Trophoblast cell (in vitro differentiated cells and primary cell): ENCODE results near the gene GPR37. TPM values are rescaled to one million over a fixed set of nuclear protein-coding genes. Genes with fewer than 3 reads are reported as not detected.

Source experiments
- DNase-seq, 2 donors: peaks; one replicate each; pipeline ENCODE4 v3.0.0-alpha.2; 2016
- H2AFZ ChIP-seq: 2 replicates; pipeline ENCODE4 v1.6.1; 2013; ENCODE audit warnings: low read length, moderate library complexity, mild to moderate bottlenecking; ENCODE audit not compliant: insufficient read depth, poor library complexity
- H2AK5ac ChIP-seq: 2 replicates; pipeline ENCODE4 v1.6.1; 2013; ENCODE audit warnings: mild to moderate bottlenecking, low read length
- H2BK120ac ChIP-seq: 2 replicates; pipeline ENCODE4 v1.6.1; 2013; ENCODE audit warnings: low read length, mild to moderate bottlenecking, moderate library complexity; ENCODE audit not compliant: insufficient read depth, poor library complexity
- H2BK12ac ChIP-seq: 2 replicates; pipeline ENCODE4 v1.6.1; 2013; ENCODE audit warnings: mild to moderate bottlenecking, low read length, moderate library complexity
- H2BK5ac ChIP-seq: 2 replicates; pipeline ENCODE4 v1.6.1; 2013; ENCODE audit warnings: low read length, low read depth, moderate library complexity, mild to moderate bottlenecking; ENCODE audit not compliant: poor library complexity
- H3K14ac ChIP-seq: 2 replicates; pipeline ENCODE4 v1.6.1; 2013; ENCODE audit warnings: mild to moderate bottlenecking, low read length
- H3K18ac ChIP-seq: 2 replicates; pipeline ENCODE4 v1.6.1; 2013; ENCODE audit warnings: mild to moderate bottlenecking, low read length
- H3K23ac ChIP-seq: 2 replicates; pipeline ENCODE4 v1.6.1; 2013; ENCODE audit warnings: low read length
- H3K27ac ChIP-seq: 2 replicates; pipeline ENCODE4 v1.5.1; 2013; ENCODE audit warnings: low read depth, mild to moderate bottlenecking, inconsistent platforms, low read length, moderate library complexity
- H3K27me3 ChIP-seq: 2 replicates; pipeline ENCODE4 v1.6.1; 2013; ENCODE audit warnings: inconsistent platforms, mild to moderate bottlenecking, low read length, moderate library complexity; ENCODE audit not compliant: insufficient read depth
- H3K36me3 ChIP-seq, 2 experiments: 1 replicate in 1 of 2; 2 replicates in 1 of 2; pipeline ENCODE4 v1.6.1; 2013; ENCODE audit warnings: low read length in 2 of 2, mild to moderate bottlenecking in 2 of 2, moderate library complexity in 1 of 2; ENCODE audit not compliant: insufficient read depth in 2 of 2, control insufficient read depth in 1 of 2
- H3K4ac ChIP-seq: 2 replicates; pipeline ENCODE4 v1.6.1; 2013; ENCODE audit warnings: low read depth, mild to moderate bottlenecking, low read length, moderate library complexity
- H3K4me1 ChIP-seq, 2 experiments: 1 replicate in 1 of 2; 2 replicates in 1 of 2; pipeline ENCODE4 v1.6.1; 2013; ENCODE audit warnings: low read length in 2 of 2, mild to moderate bottlenecking in 2 of 2, moderate library complexity in 1 of 2; ENCODE audit not compliant: insufficient read depth in 2 of 2, control insufficient read depth in 1 of 2
- H3K4me2 ChIP-seq: 2 replicates; pipeline ENCODE4 v1.6.1; 2013; ENCODE audit warnings: inconsistent platforms, mild to moderate bottlenecking, low read length, moderate library complexity
- H3K4me3 ChIP-seq: 2 replicates; pipeline ENCODE4 v1.5.1; 2013; ENCODE audit warnings: mild to moderate bottlenecking, low read depth, low read length, inconsistent platforms
- H3K79me1 ChIP-seq: one replicate; pipeline ENCODE4 v1.6.1; 2013; ENCODE audit warnings: low read length
- H3K79me2 ChIP-seq: 2 replicates; pipeline ENCODE4 v1.6.1; 2013; ENCODE audit warnings: low read length, mild to moderate bottlenecking; ENCODE audit not compliant: control insufficient read depth, insufficient read depth, poor library complexity
- H3K9ac ChIP-seq: 2 replicates; pipeline ENCODE4 v1.6.1; 2013; ENCODE audit warnings: mild to moderate bottlenecking, low read length
- H3K9me3 ChIP-seq: 2 replicates; pipeline ENCODE4 v1.6.1; 2013; ENCODE audit warnings: low read depth, mild to moderate bottlenecking, control low read depth, inconsistent platforms, low read length; ENCODE audit not compliant: insufficient read depth
- H4K12ac ChIP-seq: 2 replicates; pipeline ENCODE4 v1.6.1; 2013; ENCODE audit warnings: low read depth, mild to moderate bottlenecking, low read length, moderate library complexity
- H4K8ac ChIP-seq: 2 replicates; pipeline ENCODE4 v1.6.1; 2013; ENCODE audit warnings: low read depth, mild to moderate bottlenecking, low read length, moderate library complexity
- H4K91ac ChIP-seq: one replicate; pipeline ENCODE4 v1.6.1; 2013; ENCODE audit warnings: low read depth, mild to moderate bottlenecking, low read length, moderate library complexity
- WGBS: extraction: QIAGEN DNeasy Blood & Tissue Kit; methylation state at CpG from one replicate; pipeline ENCODE4 v1.1.7; 2013; ENCODE audit warnings: missing lambda C conversion rate; ENCODE audit not compliant: insufficient read length, insufficient coverage; ENCODE audit errors: extremely low coverage; 5-methylcytosine and 5-hydroxymethylcytosine counted together
- polyA plus RNA-seq: library from polyadenylated mRNA; stranded (reverse); fragments of 200-250 nt; gene quantifications from 2 replicates; pipeline ENCODE4 v1.2.3, GENCODE V29; 2013

GPR37 gene
- 28.7 and 30.2 TPM in 2 replicates for polyA plus RNA-seq

- peak within 1 kb of the TSS; percentile 86 for H2BK120ac ChIP-seq
- peaks cover 20% of the 10 kb centered on the region for H3K79me2 ChIP-seq
- peak within 1 kb of the TSS; percentile 48 for H3K4ac ChIP-seq
- peak within 1 kb of the TSS; percentile 87 for H4K91ac ChIP-seq
- H3K9ac ChIP-seq: peak within 1 kb of the TSS; percentile 76
- H2BK5ac ChIP-seq: peak within 1 kb of the TSS; percentile 53
- H3K27me3 ChIP-seq: no peaks in the 10 kb centered on the region
- peak within 1 kb of the TSS; percentile 67 for H4K8ac ChIP-seq
- H3K23ac ChIP-seq: no peak within 1 kb of the TSS
- peak within 1 kb of the TSS; percentile 33 for H2BK12ac ChIP-seq
- H2AFZ ChIP-seq: peak within 1 kb of the TSS; percentile 63
- no peaks in the 10 kb centered on the region for H3K9me3 ChIP-seq
- peaks cover 4 to 5% of the 10 kb centered on the region in 2 experiments for H3K4me1 ChIP-seq
- WGBS: no CpG with 5 or more reads among the region's 81 CpGs
- peak; percentile 90 to 92 for DNase-seq
- peak within 1 kb of the TSS; percentile 84 for H3K4me2 ChIP-seq
- H2AK5ac ChIP-seq: no peak within 1 kb of the TSS
- peak within 1 kb of the TSS; percentile 73 for H3K18ac ChIP-seq
- H3K4me3 ChIP-seq: peak within 1 kb of the TSS; percentile 89
- peak within 1 kb of the TSS; percentile 46 for H4K12ac ChIP-seq
- no peaks in the 10 kb centered on the region for H3K36me3 ChIP-seq
- peaks cover 20% of the 10 kb centered on the region for H3K79me1 ChIP-seq
- H3K14ac ChIP-seq: peak within 1 kb of the TSS; percentile 78
- H3K27ac ChIP-seq: peak within 1 kb of the TSS; percentile 89
Observed at GRCh38 chr7:124765401-124766352, at the start of gene GPR37. Gene GPR37 (minus strand): TSS chr7:124765792. CDS start chr7:124764976, 816 bp downstream.

GRCh38 chr7:124813994-124814798 is 48.6 kb upstream of the GPR37 start:
- H3K4me2 ChIP-seq: no peak overlapping the region
- no peak overlapping the region for H3K4me3 ChIP-seq
- H3K27me3 ChIP-seq: no peaks in the 10 kb centered on the region
- H3K9me3 ChIP-seq: peaks cover 5% of the 10 kb centered on the region
- H2BK12ac ChIP-seq: peak overlapping the region; percentile 76
- no peak overlapping the region for H4K8ac ChIP-seq
- H2BK5ac ChIP-seq: no peak overlapping the region
- H3K4me1 ChIP-seq: no peaks in the 10 kb centered on the region
- H3K27ac ChIP-seq: no peak overlapping the region
- H3K23ac ChIP-seq: no peak overlapping the region
- H2BK120ac ChIP-seq: no peak overlapping the region
- no peak overlapping the region for H3K9ac ChIP-seq
- H3K18ac ChIP-seq: no peak overlapping the region
- no peak overlapping the region for H2AK5ac ChIP-seq
- no peaks in the 10 kb centered on the region for H3K79me1 ChIP-seq
- H2AFZ ChIP-seq: no peak overlapping the region
- H4K12ac ChIP-seq: no peak overlapping the region
- H4K91ac ChIP-seq: no peak overlapping the region
- H3K79me2 ChIP-seq: no peaks in the 10 kb centered on the region
- no CpG with 5 or more reads among the region's 2 CpGs for WGBS
- H3K4ac ChIP-seq: no peak overlapping the region
- H3K36me3 ChIP-seq: no peaks in the 10 kb centered on the region
- no peak overlapping the region for H3K14ac ChIP-seq
- no peak for DNase-seq

GRCh38 chr7:124812764-124813163 is 47.2 kb upstream of the GPR37 start:
- no peaks in the 10 kb centered on the region for H3K79me2 ChIP-seq
- no peak for DNase-seq
- no peak overlapping the region for H3K23ac ChIP-seq
- H2AFZ ChIP-seq: no peak overlapping the region
- no peak overlapping the region for H3K18ac ChIP-seq
- no CpG with 5 or more reads among the region's 2 CpGs for WGBS
- no peaks in the 10 kb centered on the region for H3K79me1 ChIP-seq
- no peak overlapping the region for H4K8ac ChIP-seq
- peak overlapping the region; percentile 14 for H4K91ac ChIP-seq
- no peak overlapping the region for H3K27ac ChIP-seq
- H3K4ac ChIP-seq: no peak overlapping the region
- no peaks in the 10 kb centered on the region for H3K9me3 ChIP-seq
- no peaks in the 10 kb centered on the region for H3K27me3 ChIP-seq
- H2AK5ac ChIP-seq: no peak overlapping the region
- no peak overlapping the region for H2BK120ac ChIP-seq
- no peak overlapping the region for H3K9ac ChIP-seq
- no peak overlapping the region for H2BK5ac ChIP-seq
- no peaks in the 10 kb centered on the region for H3K4me1 ChIP-seq
- H3K4me2 ChIP-seq: no peak overlapping the region
- H3K14ac ChIP-seq: no peak overlapping the region
- H4K12ac ChIP-seq: no peak overlapping the region
- H3K36me3 ChIP-seq: no peaks in the 10 kb centered on the region
- no peak overlapping the region for H2BK12ac ChIP-seq
- no peak overlapping the region for H3K4me3 ChIP-seq

GRCh38 chr7:124811341-124811740 is 45.7 kb upstream of the GPR37 start:
- Histone ChIP-seq H4K8ac (no peak overlapping the region), H3K27ac (no peak overlapping the region), H3K4me3 (no peak overlapping the region), H3K9me3 (no peaks in the 10 kb centered on the region), H4K91ac (no peak overlapping the region), H3K23ac (no peak overlapping the region), H3K9ac (no peak overlapping the region), H2BK5ac (no peak overlapping the region), H3K79me1 (no peaks in the 10 kb centered on the region), H3K27me3 (no peaks in the 10 kb centered on the region), H3K4ac (no peak overlapping the region), H4K12ac (no peak overlapping the region), H3K36me3 (no peaks in the 10 kb centered on the region), H3K18ac (no peak overlapping the region), H2AK5ac (no peak overlapping the region), H2AFZ (no peak overlapping the region), H3K14ac (no peak overlapping the region), H3K4me1 (no peaks in the 10 kb centered on the region), H2BK120ac (no peak overlapping the region), H3K79me2 (no peaks in the 10 kb centered on the region), H2BK12ac (no peak overlapping the region), H3K4me2 (no peak overlapping the region)
- no peak for DNase-seq
- WGBS: no CpG with 5 or more reads among the region's 1 CpG
